Measurements from ENCODE around the gene C1orf94.
"Not testable (repeated sequence)": the region's sequence is repeated elsewhere in the genome, so short reads cannot be mapped to it uniquely, and the experiment has no call there.

The C1orf94 gene

DNA sequence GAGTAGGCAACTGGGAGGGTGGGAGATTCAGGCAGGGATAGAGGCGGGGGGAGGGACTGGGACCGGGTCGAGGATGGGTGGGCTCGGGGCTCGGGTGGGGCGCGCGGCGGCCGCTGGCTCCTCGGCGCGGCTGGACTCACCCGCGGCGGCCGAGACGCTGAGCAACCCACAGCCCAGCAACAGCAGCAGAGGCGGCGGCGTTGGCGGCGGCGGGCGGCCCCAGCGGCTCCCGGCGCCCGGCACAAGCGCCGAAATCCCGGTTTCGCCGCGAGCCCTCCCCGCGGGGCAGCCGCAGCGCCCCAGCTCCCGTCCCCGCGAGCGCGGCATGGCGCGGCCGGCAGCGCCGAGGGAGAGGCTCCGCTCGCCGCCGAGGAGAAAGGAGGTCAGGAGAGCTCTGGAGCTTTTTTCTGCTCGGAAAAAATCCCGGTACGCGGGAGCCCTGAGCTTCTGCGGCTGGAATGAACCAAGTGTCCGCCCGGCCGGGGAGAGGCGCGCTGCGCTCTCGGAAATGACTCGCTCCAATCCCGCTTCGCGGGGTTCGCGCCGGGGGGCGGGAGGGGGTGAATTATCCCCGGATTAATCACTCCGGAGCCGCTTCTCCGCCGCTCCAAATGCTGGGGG, 11.8 kb upstream of the C1orf94 start, which contains the start of gene CSMD2:
CSMD2 (minus strand) TSS at position 460 of the 621 bp plus-strand sequence; CDS start at position 327, 133 bp downstream.
- peak; percentile 7 for DNase-seq (ENCODE audit: low read depth)

- no peak for DNase-seq (ENCODE audit: low read depth)
Measured at GRCh38 chr1:34165422-34165921, 11.2 kb upstream of the C1orf94 start.

DNA sequence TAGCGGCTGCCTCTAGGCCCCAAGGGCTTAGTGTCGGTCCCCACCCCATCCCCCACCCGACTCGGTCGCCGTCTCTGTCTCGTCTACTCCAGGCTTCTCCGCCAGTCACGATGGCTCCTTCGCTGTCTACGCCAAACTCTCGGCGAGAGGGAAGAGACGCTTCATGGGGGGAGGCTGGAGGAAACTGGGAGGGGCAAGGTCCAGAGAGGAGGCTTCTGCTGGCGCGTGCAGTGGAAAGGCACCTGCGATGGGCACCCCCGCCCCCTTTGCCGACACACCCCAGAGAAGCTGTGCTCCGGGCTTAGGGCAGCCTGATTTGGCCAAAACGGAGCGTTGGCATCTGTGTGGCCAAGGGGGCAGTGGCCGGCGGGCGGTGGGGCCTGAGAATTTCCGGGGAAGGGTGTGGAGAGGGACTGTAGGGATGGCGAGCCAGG, 10.5 kb upstream of the C1orf94 start:
- DNase-seq (ENCODE audit: low read depth), result no peak

GRCh38 chr1:34166625-34167361, 9.9 kb upstream of the C1orf94 start:
- DNase-seq (ENCODE audit: low read depth), result no peak

- no peak for DNase-seq (ENCODE audit: low read depth)
Measured at GRCh38 chr1:34167389-34167788, 9.3 kb upstream of the C1orf94 start.

DNA sequence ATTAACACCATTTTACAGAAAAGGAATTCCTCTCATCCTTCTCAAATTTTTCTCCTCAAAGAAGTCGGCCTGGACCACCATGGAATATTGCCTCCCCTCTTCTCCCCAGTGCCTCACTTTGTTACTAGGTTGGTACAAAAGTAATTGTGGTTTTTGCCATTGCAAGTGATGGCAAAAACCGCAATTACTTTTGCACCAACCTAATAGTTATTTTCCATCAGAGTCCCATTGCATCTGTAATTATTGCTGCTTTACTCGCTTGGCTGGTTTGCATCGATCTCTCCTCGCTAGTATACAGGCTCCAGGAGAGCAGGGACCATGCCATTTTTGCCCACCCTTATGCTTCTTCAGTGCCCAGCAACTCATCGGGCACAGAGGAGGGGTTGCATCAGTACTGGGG, 963 bp upstream of the C1orf94 start:
- DNase-seq (ENCODE audit: low read depth), result no peak

DNA sequence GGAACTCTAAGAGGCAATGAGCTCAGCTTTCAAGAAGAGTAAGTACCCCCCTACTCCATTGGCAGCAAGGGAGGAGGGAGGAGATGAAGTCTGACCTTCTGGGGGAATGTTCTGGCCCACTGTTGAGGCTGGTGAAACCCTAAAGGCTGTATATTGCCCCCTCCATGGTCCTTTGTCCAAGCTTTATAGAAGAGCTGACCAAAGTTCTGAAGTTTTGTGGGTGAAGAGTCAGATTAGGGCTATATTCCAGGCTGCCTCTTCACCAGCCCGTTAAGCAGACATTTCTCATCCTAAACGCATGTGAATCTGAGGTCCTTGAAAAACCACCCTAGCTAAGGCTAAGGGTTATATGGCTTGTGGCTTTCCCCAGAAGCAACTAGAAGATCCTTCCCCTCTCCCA, 1.4 kb downstream of the C1orf94 start:
- DNase-seq (ENCODE audit: low read depth), result no peak

DNA sequence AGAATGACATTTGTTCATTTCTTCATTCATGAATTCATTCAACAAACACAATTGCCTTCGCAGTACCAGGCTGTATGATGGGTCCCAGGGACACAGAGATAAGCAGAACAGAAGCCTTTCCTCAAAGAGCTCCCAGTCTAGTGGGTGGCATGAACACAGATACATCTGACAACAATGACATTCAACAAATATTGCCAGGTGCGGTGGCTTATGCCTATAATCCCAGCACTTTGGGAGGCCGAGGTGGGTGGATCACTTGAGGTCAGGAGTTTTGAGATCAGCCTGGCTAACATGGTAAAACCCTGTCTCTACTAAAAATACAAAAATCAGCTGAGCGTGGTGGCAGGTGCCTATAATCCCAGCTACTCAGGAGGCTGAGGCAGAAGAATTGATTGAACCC, 6.7 kb downstream of the C1orf94 start:
- not testable (repeated sequence) for DNase-seq (ENCODE audit: low read depth)

GRCh38 chr1:34186741-34187494, 10.2 kb downstream of the C1orf94 start:
- no peak for DNase-seq (ENCODE audit: low read depth)

- DNase-seq (ENCODE audit: low read depth), result no peak
Measured at GRCh38 chr1:34188418-34188817, 11.7 kb downstream of the C1orf94 start.

GRCh38 chr1:34188985-34189384, 12.3 kb downstream of the C1orf94 start:
- no peak for DNase-seq (ENCODE audit: low read depth)

DNA sequence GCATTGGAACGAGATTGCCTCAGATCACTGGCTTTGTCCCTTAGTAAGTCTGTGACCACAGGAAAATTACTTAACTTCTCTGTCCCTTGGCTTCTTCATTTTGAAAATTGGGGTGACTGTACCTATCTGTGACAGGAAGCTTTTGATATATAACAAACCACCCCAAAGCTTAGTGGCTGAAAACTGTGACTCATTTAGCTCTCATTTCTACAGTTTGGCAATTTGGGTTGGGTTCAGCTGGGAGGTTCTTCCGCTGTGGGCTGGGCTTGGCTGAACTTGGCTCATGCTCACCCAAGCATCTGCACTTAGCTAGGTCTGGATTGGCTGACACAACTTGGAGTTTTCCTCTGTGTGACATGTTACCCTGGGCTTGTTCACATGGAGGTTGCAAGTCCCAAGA, 14.0 kb downstream of the C1orf94 start:
- DNase-seq (ENCODE audit: low read depth), result no peak

GRCh38 chr1:34192621-34193020, 15.9 kb downstream of the C1orf94 start:
- DNase-seq (ENCODE audit: low read depth), result no peak

DNA sequence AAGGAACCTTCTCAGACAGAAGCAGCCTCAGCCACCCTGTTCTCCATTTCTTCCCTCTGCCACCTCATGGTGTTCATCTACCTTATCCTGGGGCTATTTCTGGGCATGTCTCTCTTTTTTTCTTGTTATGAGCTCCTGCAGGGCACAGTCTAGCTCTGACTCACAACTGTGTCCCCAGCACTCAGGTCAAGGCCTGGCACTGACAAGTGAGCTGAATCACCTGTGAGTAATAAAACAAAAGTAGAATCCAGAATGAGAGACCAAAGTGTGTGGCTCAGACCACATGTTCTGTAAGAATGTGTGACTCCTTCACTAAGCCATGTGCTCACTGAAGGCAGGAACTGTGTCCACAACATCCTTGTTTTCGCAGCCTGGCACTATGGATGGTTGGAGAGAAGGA, 23.2 kb downstream of the C1orf94 start:
- DNase-seq (ENCODE audit: low read depth), result no peak

DNA sequence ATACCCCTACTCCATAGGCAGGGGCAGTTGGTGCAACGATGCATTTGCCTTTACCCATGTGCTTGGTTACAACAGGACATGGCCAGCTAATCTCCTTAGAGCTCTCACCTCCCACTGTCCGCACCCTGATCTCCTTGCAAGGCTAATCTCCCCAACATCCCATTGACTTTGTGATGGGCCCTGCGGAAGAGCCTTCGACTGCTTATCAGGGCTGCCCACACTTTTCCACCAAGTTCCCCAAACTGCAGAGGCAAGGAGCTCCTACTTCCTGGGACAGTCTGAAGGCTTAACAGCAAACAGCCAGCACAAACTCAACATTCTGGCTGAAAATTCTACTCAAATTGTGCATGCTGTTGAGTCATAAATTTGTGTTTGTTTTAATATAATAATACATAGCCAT, 36.0 kb downstream of the C1orf94 start:
- no peak for DNase-seq (ENCODE audit: low read depth)

DNA sequence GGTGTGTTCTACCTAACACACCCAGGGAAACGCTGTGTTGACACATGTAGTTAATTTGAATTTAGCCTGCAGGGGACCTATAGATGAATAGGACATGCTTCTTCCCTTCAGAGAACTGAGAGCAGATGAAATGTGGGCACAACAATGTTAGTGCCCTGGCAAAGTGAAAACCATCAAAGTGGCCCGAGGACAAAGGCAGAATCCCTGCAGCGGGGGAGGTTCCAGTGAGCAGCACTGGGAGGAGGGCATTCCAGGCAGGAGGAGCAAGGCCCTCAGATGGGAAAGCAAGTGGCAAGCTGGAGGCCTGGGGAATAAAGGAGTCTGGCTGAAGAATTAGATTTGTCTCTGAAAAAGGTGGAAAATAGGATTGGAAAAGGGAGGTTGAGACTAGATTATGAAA, 37.2 kb downstream of the C1orf94 start:
- DNase-seq (ENCODE audit: low read depth), result no peak

DNA sequence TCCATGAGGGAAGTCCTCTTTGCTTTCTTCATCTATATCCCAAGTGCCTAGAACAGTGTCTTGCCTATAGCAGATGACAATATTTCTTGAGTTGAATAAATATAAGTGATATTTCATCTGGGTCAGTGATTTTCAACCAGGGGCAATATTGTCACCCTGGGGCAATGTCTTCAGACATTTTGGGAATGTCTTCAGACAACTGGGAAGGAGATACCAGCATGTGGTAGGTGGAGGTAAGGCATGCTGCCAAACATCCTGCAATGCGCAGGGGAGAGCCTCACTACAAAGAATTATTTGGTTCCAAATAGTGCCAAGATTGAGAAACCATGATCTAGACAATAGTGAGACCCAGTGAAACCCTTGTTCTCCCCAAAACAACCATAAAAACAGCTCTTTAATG, 54.7 kb downstream of the C1orf94 start:
- DNase-seq (ENCODE audit: low read depth), result no peak

DNA sequence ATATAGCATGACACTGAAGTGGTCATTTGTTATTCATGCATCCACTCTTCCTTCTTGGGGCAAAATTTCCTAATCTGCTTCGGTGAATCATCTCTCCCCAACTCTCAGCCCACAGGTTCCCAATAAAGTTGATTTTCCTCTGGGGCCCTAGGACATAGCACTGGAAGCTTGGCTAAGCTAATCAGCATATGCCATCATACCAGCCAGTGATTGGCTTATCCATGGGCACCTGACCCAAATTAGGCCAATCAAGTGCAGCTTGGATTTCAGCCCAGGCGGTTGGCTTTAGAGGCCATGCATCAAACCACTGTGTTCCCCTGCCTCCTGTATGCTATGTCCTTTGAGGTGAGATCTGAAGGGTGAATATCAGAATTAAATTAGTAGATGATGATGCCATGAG, 58.9 kb downstream of the C1orf94 start:
- DNase-seq (ENCODE audit: low read depth), result no peak

- DNase-seq (ENCODE audit: low read depth), result no peak
Measured at GRCh38 chr1:34236089-34236488, 59.4 kb downstream of the C1orf94 start.

DNA sequence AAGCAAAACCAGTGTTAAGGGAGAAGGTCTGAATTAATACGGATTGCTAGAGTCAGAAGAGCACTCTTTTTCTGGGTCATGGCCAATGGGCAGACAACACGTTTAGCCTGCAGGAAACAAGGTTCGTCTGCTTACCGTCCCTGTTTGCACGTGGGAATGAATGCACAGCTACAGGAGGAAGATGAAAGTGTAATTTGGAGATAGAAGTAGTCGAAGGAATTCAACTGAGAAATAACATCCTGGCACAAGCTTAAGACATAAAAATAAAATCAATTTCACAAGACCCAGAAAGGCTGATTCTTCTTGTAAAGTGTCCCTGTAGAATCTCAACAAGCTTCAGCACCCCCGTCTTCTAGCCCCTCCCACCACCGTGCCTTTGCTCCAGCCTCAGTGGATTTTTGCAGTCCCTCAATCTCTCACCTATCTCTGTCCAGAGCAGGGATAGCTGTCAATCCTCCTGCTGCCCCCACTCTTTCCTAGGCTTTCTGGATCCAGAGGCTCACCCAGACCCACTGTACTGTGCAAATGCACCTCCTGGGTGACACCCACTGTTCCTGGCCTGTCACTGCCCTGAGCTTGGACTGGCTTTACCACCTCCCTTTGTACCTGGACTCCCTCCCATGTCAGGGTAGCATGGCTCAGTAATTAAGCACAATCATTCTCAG, 60.6 kb downstream of the C1orf94 start:
- DNase-seq (ENCODE audit: low read depth), result no peak

DNA sequence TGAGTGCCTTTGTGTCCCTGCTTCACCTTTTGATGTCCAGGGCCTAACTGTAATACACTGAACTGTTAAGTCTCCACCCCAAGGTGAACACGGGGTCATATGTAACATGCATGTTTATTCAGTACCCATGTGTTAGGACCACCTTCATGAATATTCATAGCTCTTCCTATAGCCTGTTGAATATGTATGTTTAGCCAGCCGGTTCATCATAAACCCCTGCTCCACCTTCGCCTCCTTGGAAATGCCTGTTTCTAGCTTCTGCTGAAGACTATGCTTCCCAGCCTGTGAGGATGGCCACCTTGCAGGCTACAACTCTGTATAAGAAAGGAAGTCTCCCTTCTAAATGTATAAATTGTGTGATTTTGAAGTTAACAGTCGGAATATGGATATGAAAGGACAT, 69.3 kb downstream of the C1orf94 start:
- no peak for DNase-seq (ENCODE audit: low read depth)

DNA sequence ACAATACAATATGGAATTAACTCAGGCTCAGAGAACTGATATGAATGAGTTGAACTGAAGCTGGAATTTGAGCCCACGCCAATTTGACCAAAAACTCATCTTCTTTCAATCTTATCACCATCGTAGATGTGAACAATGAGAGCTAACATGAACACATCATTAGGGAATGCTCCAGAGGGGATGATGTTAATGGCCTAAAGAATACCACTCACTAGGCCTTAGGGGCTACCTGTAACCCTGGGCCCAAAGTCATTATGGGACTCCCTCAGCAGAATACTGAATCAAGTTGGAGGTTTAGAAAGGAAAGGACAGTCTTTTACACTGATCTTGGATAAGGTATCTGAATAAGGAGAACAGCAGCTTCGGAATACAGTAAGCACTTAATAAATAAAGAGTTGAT, 73.6 kb downstream of the C1orf94 start:
- no peak for DNase-seq (ENCODE audit: low read depth)
